ENCODE results near the gene C19orf12. TPM values are rescaled to one million over a fixed set of nuclear protein-coding genes. Genes with fewer than 3 reads are reported as not detected.

C19orf12 gene
- total RNA-seq, 4 donors from 2014 or later = 8.5 to 35.0 (median 31.5) TPM

- peaks cover 27 to 33% of the 10 kb centered on the region in 2 donors for H3K4me1 ChIP-seq
- H3K4me3 ChIP-seq = peak within 1 kb of the TSS; percentile 74 to 88
- DNase-seq = peak; percentile 86 to 93
- no peaks in the 10 kb centered on the region for H3K36me3 ChIP-seq
- intact Hi-C loops (cut with DNase I; ENCODE audit: low total_unique reads) = no loop called here
- H3K27ac ChIP-seq = peak within 1 kb of the TSS; percentile 96 to 97
- no peaks in the 10 kb centered on the region for H3K27me3 ChIP-seq
- TF ChIP-seq POLR2A (IDR thresholded peaks at IDR 0.05) (peak; percentile 56 to 77), CTCF (IDR thresholded peaks at IDR 0.05) (no peak)
- no peaks in the 10 kb centered on the region for H3K9me3 ChIP-seq
Observed at GRCh38 chr19:29665215-29665825, 49.7 kb downstream of the C19orf12 start, which contains the start of gene PLEKHF1. Gene PLEKHF1 (plus strand): TSS chr19:29665461. CDS start chr19:29673840, 8,379 bp downstream.

- H3K27me3 ChIP-seq = no peaks in the 10 kb centered on the region
- peaks cover 27 to 33% of the 10 kb centered on the region in 2 donors for H3K4me1 ChIP-seq
- peak overlapping the region; percentile 74 to 88 for H3K4me3 ChIP-seq
- no peak for DNase-seq
- H3K36me3 ChIP-seq = no peaks in the 10 kb centered on the region
- peak overlapping the region; percentile 96 to 97 for H3K27ac ChIP-seq
- intact Hi-C loops (cut with DNase I; ENCODE audit: low total_unique reads) = no loop called here
- no peaks in the 10 kb centered on the region for H3K9me3 ChIP-seq
- peak in 2 of 4 experiments; percentile 8 to 13 for TF ChIP-seq CTCF (IDR thresholded peaks at IDR 0.05)
- TF ChIP-seq POLR2A (IDR thresholded peaks at IDR 0.05) = no peak
Observed at GRCh38 chr19:29664753-29665214, 50.3 kb downstream of the C19orf12 start.

GRCh38 chr19:29663861-29664752, 51.0 kb downstream of the C19orf12 start:
- TF ChIP-seq POLR2A (IDR thresholded peaks at IDR 0.05) = no peak
- Histone ChIP-seq H3K36me3 (no peaks in the 10 kb centered on the region), H3K9me3 (no peaks in the 10 kb centered on the region), H3K27ac (peak overlapping the region; percentile 96 to 97), H3K4me3 (no peak overlapping the region), H3K27me3 (no peaks in the 10 kb centered on the region), H3K4me1 (peaks cover 27 to 33% of the 10 kb centered on the region in 2 donors)
- DNase-seq = no peak
- intact Hi-C loops (cut with DNase I; ENCODE audit: low total_unique reads) = no loop called here

GRCh38 chr19:29662604-29663404, 52.3 kb downstream of the C19orf12 start:
- intact Hi-C loops (cut with DNase I; ENCODE audit: low total_unique reads) = no loop called here
- Histone ChIP-seq H3K27me3 (no peaks in the 10 kb centered on the region), H3K9me3 (no peaks in the 10 kb centered on the region), H3K36me3 (no peaks in the 10 kb centered on the region), H3K4me3 (no peak overlapping the region), H3K4me1 (peaks cover 24 to 25% of the 10 kb centered on the region in 2 donors), H3K27ac (peak overlapping the region; percentile 96 to 97)
- TF ChIP-seq CTCF (IDR thresholded peaks at IDR 0.05) (peak in 1 of 4 experiments; percentile 4), POLR2A (IDR thresholded peaks at IDR 0.05) (peak; percentile 17 to 18)
- peak; percentile 82 to 88 for DNase-seq

GRCh38 chr19:29662278-29662603, 52.8 kb downstream of the C19orf12 start:
- Histone ChIP-seq H3K27me3 (no peaks in the 10 kb centered on the region), H3K9me3 (no peaks in the 10 kb centered on the region), H3K4me3 (no peak overlapping the region), H3K36me3 (no peaks in the 10 kb centered on the region), H3K27ac (peak overlapping the region; percentile 96 to 97), H3K4me1 (peaks cover 20 to 22% of the 10 kb centered on the region in 2 donors)
- DNase-seq = no peak
- intact Hi-C loops (cut with DNase I; ENCODE audit: low total_unique reads) = no loop called here
- no peak for TF ChIP-seq CTCF (IDR thresholded peaks at IDR 0.05)
- no peak for TF ChIP-seq POLR2A (IDR thresholded peaks at IDR 0.05)
